Measurements from ENCODE around the gene NOTO. TPM values are rescaled to one million over a fixed set of nuclear protein-coding genes. Genes with fewer than 3 reads are reported as not detected.

Gene NOTO
- total RNA-seq, 1 experiment from 2014 or later, result 0.66 TPM

- Histone ChIP-seq H4K91ac (ENCODE audit: insufficient read length, low read depth, low read length) (no peak overlapping the region), H3K4ac (ENCODE audit: low read depth, low read length) (no peak overlapping the region), H2BK12ac (ENCODE audit: insufficient read length, low read depth, low read length) (no peak overlapping the region), H3K27me3 (ENCODE audit: insufficient read depth, low read length) (no peaks in the 10 kb centered on the region), H2AFZ (ENCODE audit: low read length) (no peak overlapping the region), H4K5ac (ENCODE audit: insufficient read length, low read depth, low read length) (no peak overlapping the region), H2BK120ac (ENCODE audit: low read depth, low read length, poor library complexity, severe bottlenecking) (no peak overlapping the region), H3K4me1 (ENCODE audit: insufficient read depth, low read length) (no peaks in the 10 kb centered on the region), H3K9me3 (ENCODE audit: control insufficient read depth, low read depth, low read length) (no peaks in the 10 kb centered on the region), H3K23me2 (ENCODE audit: insufficient read length, low read depth, low read length, poor library complexity, severe bottlenecking) (no peaks in the 10 kb centered on the region), H3K18ac (ENCODE audit: insufficient read length, low read depth, low read length) (no peak overlapping the region), H2BK5ac (ENCODE audit: insufficient read length, low read length) (no peak overlapping the region), H2BK20ac (ENCODE audit: low read depth, low read length, poor library complexity, severe bottlenecking) (no peak overlapping the region), H3K23ac (ENCODE audit: insufficient read length, low read depth, low read length) (no peak overlapping the region), H3K27ac (ENCODE audit: insufficient read length, low read depth, low read length) (no peak overlapping the region), H2BK15ac (ENCODE audit: low read depth, low read length) (no peak overlapping the region), H3K4me2 (ENCODE audit: insufficient read depth, insufficient read length, low read length) (no peak overlapping the region), H3K56ac (ENCODE audit: insufficient read length, low read depth, low read length) (no peak overlapping the region), H3K14ac (ENCODE audit: insufficient read depth, low read length) (no peak overlapping the region), H3T11ph (ENCODE audit: low read length) (no peak overlapping the region), H3K79me2 (ENCODE audit: insufficient read depth, low read length) (no peaks in the 10 kb centered on the region), H3K9ac (ENCODE audit: extremely low read depth, insufficient read length, low read length) (no peak overlapping the region), H2AK5ac (ENCODE audit: insufficient read length, low read length) (no peak overlapping the region), H4K20me1 (ENCODE audit: control insufficient read depth, insufficient read depth, insufficient read length) (no peaks in the 10 kb centered on the region), H3K79me1 (ENCODE audit: insufficient read depth, low read depth, low read length, poor library complexity, severe bottlenecking) (peaks cover 4% of the 10 kb centered on the region), H4K8ac (replicated peaks; ENCODE audit: insufficient read length, low read depth, low read length) (no peak overlapping the region)
- Mint-ChIP-seq H3K4me1 (no peaks in the 10 kb centered on the region), H3K36me3 (ENCODE audit: insufficient read depth in 1 of 3, low read depth in 3 of 3) (peaks cover 13 to 55% (median 51%) of the 10 kb centered on the region in 3 experiments; a peak in 6 of 7 replicates), H3K27me3 (ENCODE audit: low read depth) (no peaks in the 10 kb centered on the region), H3K4me3 (no peak overlapping the region), H3K27ac (no peak overlapping the region), H3K9me3 (no peaks in the 10 kb centered on the region)
- WGBS (ENCODE audit: extremely low coverage, insufficient read length, low lambda C conversion rate), result no CpG with 5 or more reads among the region's 4 CpGs
- TF ChIP-seq, protein P1, sequence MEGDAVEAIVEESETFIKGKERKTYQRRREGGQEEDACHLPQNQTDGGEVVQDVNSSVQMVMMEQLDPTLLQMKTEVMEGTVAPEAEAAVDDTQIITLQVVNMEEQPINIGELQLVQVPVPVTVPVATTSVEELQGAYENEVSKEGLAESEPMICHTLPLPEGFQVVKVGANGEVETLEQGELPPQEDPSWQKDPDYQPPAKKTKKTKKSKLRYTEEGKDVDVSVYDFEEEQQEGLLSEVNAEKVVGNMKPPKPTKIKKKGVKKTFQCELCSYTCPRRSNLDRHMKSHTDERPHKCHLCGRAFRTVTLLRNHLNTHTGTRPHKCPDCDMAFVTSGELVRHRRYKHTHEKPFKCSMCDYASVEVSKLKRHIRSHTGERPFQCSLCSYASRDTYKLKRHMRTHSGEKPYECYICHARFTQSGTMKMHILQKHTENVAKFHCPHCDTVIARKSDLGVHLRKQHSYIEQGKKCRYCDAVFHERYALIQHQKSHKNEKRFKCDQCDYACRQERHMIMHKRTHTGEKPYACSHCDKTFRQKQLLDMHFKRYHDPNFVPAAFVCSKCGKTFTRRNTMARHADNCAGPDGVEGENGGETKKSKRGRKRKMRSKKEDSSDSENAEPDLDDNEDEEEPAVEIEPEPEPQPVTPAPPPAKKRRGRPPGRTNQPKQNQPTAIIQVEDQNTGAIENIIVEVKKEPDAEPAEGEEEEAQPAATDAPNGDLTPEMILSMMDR (conservative IDR thresholded peaks at IDR 0.05), result no peak
- DNase-seq, result no peak
These were observed 21.4 kb downstream of the NOTO start for GRCh38 chr2:73223821-73224220.

Measured in H9 (cell line).